Activated T-cell treated with anti-CD3 and anti-CD28 coated beads for 24 hours (primary cell): ENCODE data around the gene RAB43.
"Not testable (repeated sequence)": the region's sequence is repeated elsewhere in the genome, so short reads cannot be mapped to it uniquely, and the experiment has no call there.

ENCODE experiments used
- DNase-seq: peaks from one replicate; pipeline ENCODE4 v3.0.0-alpha.2; 2020; ENCODE audit warnings: low read depth

The RAB43 gene

DNA sequence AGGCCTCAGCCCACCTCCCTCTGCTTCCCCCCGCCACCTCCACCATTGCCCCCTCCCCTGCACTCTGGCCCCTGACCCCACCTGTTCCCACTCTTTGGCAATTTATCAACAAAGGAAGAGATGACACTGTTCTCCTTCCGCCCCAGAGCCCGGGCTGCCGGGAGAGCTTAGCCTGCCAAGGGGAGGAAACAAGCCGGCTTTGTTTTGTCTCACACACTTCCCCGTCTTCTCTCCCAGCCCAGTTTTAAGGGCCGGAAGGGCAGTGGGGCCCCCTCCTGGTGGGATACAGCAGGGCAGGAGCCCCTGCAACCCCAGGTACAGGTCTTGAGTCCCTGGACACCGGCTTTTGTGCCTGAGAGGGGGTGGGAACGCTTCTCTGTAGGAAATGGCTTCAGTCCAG lies 33.7 kb downstream of the RAB43 start:
- DNase-seq: not testable (repeated sequence)

DNA sequence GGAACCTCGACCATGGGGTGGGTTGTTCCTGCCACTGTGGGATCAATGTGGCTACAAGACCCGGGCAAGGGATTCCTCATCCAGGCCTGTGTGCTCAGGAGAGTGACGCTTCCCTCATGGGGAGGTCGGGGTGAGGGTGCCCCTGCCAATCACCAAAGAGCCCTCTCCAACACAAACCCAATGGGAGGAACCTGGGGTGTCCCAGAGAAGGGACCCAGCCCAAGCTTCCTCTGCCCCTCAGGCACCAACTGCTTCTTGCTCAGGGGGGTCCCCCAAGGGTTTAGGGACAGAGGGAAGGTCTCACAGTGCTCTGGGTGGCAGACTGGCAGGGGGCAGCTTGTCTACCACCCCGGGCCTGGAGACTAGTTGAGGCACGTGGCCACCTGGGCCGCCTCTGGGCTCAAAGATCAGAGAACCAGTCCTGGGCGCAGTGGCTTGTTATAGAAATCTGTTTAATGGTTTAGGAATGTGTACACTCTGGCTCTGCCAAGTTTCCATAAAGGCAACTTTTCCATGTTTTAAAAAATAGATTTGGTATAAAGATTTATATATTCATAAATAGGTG lies 34.4 kb downstream of the RAB43 start:
- DNase-seq: no peak

DNA sequence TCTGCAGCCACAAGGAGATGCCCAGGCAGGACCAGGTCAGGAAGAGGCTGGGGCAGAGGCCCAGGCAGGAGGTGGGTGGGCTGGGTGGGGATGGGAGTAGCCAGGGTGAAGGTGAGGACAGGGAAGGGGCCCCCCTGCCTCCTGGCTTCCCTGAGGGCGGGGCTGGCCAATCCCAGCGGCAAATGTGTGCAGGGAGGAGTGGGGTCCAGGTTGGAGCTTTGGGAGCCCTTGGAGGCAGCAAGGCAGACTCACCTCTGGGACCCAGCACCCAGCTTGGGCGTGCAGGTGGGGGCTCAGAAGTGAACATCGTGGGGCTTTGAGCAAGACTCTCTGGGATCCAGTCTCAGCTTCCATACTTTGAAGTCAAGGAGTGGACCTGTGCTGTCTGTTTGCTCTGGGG lies 35.8 kb downstream of the RAB43 start:
- no peak for DNase-seq

DNA sequence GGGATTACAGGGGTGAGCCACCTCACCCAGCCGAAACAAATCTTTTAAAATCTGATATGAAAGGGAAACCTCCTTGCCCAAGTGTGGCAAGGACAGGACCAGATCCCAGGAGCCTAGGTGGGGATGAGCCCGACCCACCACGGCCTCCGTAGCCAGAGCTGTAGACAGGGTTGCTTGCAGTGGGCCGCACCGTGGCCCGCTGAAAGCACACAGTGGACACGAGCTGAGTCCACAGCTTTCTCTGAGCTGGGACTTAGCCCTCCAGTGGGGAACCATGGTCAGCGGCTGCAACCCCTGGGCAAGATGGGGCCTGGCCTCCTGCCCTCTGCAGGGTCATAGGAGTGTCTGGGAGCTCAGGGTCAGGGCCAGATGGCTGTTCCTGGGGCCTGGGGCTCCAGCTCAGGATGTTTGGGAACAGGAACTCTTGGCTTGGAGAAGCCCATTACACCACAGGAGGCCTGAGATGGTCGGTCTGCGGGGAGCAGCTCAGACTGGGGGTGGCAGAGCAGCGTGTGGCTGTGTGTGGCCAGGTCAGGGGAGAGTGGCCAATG lies 36.4 kb downstream of the RAB43 start:
- DNase-seq: no peak

DNA sequence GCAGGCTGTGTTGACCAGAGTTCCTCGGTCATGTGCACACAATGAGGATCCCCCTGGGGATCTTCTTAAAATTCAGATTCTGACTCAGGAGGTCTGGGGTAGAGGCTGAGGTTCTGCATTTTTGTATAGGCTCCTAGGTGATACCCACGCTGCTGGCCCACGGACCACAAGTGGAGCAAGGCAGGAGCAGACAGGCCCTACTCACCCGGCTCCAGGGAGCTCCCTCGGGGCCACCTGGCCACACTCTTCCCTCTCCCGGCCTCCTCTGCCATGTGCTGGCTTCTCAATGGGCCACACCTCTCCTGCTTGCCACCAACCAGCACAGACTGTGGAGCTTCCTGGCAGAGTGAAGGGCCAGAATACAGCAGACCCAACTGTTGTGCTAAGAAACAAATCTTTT lies 37.1 kb downstream of the RAB43 start:
- DNase-seq: no peak

DNA sequence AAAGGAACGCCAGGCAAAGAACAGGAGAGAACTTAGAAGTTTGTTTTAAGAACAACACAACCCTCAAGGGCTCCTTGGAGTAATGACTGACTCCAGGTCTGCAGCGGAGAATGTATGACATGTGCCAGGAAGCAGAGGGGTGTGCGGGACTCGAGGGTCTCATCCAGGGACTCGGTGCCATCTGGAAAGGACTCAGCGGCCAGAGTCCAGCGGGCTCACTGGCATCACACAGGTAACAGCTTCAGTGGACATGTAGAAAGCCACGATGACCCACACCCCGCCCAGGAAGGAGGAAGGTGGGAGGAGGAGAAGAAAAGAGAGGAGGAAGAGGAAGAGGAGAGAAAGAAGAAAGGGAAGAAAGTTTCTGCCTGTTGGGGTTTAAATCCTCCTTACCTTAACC lies 39.6 kb downstream of the RAB43 start:
- DNase-seq: no peak

DNA sequence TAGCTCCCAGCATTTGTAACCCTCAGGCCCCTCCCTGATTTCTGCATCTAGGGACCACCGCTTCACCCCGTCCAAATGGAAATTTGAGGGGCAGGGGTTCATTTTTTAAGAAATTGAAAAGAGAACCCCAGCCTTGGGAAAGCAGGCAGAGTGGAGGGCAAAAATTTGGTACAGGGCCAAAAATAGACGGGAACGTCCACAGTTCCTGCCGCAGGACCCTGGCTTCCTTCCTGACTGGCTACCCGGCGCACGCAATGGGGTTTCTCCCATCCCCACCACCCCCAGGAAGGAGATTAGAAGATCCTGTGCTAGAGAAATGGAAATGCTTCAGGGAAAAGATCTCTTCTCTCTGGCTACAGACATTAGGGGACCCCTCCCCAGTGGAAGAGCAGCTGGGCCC lies 40.1 kb downstream of the RAB43 start:
- DNase-seq: no peak

DNA sequence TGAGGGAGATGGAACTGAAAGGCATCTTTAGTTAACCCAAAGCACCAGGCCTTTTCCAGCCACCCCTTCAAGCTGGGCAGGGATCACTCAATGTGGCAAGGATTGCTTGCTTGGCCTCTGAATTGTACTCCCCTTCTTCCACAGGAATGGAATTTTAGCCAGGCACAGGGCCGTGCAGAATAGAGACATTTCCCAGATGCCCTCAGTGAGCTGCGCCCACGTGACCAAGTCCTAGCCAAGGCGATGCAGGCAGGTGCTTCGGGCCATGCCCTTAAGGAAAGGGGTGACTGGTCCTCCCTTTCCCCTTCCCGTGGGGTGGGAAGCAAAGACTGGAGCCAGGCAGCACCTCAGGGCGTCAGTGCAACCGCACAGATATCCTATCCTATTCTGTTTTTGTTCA lies 43.1 kb downstream of the RAB43 start:
- DNase-seq: no peak

DNA sequence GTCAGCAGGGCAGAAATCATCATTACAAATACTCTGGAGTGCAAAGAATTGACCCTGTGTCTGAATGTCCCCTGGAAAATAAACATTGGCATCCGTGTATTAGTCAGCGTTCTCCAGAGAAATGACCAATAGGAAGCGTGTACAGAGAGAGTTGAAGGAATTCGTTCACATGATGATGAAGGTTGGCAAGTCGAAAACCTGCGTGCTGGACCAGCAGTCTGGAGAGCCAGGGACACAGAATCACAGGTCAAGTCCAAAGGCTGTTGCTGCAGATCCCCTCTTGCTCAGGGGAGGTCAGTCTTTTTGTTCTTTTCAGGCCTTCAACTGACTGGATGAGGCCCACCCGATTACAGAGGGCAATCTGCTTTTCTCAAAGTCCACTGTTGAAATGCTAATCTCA lies 44.4 kb downstream of the RAB43 start:
- no peak for DNase-seq

DNA sequence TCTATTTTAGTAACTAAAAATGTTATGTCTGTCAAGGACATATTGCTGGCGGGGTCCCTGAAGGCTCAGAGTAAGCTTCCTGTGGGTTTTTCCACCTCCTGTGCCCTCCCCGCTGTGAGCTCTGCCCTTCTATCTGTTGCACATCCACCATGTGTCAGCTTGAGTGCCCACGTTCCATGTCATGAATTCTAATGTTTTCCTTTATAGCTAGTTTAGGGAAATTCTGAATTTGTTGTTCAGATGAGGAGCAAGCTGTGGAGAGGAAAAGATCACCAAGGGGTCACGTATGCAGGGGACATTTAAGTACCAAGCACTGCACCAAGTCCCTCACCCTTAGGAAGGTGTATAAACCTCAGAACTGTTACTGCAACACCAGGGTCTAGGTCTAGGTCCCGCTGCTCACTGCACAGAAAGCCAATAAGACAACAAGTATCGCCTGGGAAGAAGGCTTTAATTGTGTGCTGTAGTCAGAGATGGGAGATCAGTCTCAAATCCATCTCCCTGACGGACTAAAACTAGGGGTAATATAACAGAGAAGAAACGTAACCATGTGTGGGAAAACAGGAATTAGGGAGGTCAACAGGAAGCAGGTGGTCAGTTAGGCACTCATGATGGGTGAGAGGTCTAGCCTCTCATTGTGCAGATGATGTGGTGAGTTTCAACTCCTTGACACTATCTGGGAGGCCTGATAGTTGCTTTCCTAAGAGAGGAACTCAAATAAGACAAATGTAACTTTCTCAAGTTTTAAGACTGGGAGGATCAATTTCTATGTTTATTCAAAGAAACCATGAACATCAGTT lies 51.3 kb downstream of the RAB43 start:
- DNase-seq: no peak

DNA sequence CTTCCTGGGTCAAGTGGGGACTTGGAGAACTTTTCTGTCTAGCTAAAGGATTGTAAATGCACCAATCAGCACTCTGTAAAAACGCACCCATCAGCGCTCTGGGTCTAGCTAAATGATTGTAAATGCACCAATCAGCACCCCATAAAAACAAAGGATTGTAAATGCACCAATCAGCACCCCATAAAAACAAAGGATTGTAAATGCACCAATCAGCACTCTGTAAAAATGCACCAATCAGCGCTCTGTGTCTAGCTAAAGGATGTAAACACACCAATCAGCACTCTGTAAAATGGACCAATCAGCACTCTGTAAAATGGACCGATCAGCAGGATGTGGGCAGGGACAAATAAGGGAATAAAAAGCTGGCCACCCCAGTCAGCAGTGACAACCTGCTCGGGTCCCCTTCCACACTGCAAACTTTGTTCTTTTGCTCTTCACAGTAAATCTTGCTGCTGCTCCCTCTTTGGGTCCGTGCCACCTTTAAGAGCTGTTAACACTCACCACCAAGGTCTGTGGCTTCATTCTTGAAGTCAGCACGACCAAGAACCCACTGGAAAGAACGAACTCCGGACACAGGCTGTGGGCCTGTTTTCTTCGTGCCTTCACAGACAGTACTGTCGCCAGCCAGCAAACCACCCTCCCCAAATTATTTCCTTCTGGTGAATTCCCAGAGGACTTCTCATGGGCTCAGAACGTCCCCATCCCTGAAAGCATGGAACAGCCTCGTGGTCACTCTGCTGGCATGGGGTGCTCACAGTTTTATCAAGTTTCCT lies 52.1 kb downstream of the RAB43 start:
- DNase-seq: not testable (repeated sequence)

DNA sequence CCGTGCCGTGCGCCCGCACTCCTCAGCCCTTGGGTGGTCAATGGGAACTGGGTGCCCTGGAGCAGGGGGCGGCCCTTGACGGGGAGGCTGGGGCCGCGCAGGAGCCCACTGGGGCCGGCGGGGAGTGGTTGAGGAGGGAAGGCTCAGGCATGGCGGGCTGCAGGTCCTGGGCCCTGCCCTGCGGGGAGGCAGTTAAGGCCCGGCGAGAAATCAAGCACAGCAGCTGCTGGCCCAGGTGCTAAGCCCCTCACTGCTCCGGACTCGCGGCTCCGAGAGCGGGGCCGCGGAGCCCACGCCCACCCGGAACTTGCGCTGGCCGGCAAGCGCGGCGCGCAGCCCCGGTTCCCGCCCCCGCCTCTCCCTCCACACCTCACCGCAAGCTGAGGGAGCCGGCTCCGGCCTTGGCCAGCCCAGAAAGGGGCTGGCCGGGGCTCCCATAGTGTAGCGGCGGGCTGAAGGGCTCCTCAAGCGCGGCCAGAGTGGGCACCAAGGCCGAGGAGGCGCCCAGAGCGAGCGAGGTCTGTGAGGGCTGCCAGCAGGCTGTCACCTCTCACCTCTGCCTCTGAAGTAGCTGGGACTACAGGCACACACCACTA lies 53.2 kb downstream of the RAB43 start:
- no peak for DNase-seq

DNA sequence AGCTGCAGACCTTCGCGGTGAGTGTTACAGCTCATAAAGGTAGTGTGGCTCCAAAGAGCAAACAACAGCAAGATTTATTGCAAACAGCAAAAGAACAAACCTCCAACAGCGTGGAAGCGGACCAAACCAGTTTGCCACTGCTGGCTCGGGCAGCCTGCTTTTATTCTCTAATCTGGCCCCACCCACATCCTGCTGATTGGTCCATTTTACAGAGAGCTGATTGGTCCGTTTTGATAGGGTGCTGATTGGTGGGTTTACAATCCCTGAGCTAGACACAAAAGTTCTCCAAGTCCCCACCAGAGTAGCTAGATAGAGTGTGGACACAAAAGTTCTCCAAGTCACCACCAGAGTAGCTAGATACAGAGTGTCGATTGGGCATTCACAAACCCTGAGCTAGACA lies 53.9 kb downstream of the RAB43 start:
- DNase-seq: not testable (repeated sequence)

DNA sequence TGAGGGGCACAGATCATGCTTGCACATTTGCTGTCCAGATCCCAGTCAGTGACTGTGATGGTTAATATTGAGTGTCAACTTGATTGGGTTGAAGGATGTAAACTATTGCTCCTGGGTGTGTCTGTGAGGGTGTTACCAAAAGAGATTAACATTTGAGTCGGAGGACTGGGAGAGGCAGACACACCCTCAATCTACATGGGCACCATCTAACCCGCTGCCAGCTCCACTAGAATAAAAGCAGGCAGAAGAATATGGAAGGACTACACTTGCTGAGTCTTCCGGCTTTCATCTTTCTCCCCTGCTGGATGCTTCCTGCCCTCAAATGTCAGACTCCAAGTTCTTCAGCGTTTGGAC lies 55.9 kb downstream of the RAB43 start:
- DNase-seq: no peak

DNA sequence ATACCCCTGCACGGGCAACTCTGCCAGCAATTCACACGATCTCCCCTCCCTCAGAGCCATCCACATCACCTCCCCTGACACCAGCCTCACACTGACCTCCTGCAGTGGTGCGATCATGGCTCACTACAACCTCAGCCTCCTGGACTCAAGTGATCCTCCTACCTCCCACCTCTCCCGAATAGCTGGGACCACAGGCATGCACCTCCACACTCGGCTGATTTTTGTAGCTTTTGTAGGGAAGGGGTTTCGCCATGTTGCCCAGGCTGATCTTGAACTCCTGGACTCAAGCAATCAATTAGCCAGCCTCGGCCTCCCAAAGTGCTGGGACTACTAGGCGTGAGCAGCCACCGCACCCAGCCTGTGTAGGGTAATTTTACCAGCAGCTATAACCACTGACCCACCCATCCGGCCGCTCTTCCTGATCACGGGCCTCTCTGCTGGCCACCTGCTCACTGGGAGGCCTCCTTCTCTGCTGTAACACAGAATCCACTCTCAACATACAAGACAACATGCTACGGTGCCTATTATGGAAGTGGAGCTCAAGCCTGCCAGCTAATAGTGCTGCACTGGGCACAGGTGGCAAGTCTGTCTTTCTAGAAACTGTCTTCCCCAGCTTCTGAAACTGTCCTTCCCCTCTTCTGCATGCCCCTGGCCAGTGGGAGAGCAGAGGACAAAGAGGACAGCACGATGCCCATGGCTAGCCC lies 56.4 kb downstream of the RAB43 start:
- no peak for DNase-seq

DNA sequence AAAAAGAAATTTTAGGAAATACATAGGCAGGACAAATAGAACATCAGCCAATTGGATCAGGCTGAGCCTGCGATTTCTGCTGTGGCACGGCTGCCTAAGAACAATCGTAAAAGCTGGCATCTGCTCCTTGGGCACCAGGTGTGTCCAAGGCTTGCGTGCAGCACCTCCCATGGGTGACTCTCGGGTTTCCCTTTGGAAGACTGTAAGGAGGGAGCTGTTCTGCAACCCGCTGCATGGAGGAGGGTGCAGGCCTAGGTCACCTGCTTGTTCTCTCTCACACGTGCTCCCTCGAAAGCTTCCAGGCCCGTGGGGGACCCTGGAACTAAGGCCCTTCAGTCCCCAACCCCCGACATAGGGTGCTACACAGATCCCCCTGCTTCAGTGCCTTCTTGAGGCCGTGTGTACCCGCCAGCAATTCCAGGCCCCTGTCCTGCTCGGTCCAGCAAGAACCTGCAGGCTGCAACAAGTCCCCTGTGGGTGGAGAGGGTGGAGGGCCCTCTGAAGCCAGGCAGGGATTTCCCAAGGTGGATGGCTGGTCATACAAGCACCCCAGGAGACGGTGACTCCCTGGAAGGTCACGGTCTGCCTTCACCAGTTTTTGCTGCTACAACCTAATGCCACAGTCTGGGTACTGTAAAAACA lies 57.6 kb downstream of the RAB43 start:
- no peak for DNase-seq

DNA sequence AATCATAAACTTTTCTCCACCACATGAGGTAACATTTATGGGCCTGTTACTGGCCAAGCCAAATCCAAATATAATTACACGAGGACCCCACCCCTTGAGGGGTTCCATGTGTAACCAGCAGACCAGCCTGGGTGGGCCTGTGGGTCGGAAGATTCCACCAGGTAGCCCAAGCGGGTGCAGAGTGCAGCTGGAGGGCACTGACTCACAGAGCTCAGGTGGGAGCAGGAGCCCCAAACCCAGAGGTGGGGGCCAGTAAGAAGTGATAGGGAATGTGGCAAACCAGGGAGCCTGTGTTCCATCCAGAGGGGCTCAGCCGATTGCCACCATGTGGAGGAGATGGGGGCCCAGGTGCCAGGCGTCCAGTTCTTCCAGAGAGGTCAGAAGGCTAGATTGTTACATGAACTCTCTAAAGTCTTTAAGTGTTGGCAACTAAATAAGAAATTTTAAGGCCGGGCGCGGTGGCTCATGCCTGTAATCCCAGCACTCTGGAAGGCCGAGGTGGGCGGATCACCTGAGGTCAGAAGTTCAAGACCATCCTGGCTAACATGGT lies 58.4 kb downstream of the RAB43 start:
- no peak for DNase-seq

DNA sequence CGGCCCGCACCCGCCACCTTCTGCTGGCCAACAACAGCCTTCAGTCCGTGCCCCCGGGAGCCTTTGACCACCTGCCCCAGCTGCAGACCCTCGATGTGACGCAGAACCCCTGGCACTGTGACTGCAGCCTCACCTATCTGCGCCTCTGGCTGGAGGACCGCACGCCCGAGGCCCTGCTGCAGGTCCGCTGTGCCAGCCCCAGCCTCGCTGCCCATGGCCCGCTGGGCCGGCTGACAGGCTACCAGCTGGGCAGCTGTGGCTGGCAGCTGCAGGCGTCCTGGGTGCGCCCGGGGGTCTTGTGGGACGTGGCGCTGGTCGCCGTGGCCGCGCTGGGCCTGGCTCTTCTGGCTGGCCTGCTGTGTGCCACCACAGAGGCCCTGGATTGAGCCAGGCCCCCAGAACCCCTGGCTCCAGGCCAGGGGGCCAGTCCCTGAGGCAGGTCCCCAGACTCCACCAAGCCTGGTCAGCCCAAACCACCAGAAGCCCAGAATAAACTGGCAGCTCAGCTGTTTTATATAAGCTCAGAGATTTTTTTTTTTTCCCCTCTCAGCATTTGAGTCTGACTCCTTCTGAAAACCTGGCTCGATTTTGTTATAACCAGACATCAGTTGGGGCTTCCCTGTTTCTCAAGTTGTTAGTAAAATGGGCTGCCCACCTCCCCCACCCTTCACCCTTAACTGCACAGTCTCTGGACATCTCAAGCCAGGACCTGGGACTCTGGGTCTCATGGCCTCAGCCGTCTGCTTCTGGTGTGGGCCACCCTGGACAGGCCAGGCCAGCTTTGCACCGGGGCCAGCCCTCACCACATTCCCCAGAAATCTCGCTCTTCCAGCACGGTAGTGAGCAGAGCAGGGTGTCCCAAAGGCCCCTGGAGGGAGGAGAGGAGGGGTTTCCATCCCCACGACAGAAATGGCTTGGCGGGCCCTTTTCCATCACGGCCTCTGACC lies 59.4 kb downstream of the RAB43 start:
- no peak for DNase-seq

DNA sequence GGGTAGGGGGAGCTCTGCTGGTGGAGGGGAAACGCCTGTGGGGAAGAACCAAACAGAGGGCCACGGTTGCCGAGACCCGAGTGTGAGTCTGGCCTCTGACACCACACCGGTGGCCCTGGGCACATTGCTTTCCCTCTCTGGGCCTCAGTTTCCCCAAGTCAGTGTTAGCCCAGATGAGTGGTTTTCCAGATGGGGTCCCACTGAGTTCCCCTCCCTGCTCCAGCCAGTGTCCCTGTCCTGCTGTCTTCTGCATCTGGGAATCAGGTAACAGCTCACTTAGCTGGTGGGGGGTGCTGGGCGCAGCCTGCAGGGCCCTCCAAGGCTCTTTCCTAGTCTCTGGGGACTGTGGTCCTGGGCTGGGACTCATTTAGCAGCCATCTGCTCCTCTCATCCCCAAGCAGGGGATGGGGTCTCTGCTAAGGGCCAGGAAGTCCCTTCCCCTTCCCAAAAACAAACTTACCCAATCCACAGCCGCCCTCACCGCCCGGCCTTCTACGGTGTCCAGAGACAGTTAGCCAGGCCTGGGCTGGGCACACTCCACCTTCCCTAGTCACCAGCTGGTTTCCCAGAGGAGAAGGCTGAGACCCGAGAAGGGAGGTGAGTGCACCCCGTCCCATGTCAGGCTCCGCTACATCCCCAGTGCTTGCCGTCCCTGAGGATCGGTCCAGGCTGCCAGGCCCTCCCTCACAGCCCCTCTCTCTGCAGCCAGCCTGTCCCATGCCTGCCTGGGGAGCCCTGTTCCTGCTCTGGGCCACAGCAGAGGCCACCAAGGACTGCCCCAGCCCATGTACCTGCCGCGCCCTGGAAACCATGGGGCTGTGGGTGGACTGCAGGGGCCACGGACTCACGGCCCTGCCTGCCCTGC lies 60.3 kb downstream of the RAB43 start:
- DNase-seq: no peak
